HG03280 (cell line): ENCODE measurements around the gene CARD11.
"Not testable (repeated sequence)": the region's sequence is repeated elsewhere in the genome, so short reads cannot be mapped to it uniquely, and the experiment has no call there.

Experiments used
- ATAC-seq: cut with Tn5 transposase; IDR thresholded peaks from one replicate; pipeline ENCODE4 v1.9.1; 2021; ENCODE audit warnings: mild to moderate bottlenecking, moderate library complexity; ENCODE audit not compliant: unreplicated experiment

CARD11 gene

GRCh38 chr7:2928613-2929311 lies 114.9 kb downstream of the CARD11 start:
- ATAC-seq = no peak

- no peak for ATAC-seq
These were observed 115.4 kb downstream of the CARD11 start for GRCh38 chr7:2928256-2928612.

GRCh38 chr7:2927592-2927991 lies 116.1 kb downstream of the CARD11 start:
- ATAC-seq = no peak

GRCh38 chr7:2926896-2927405 lies 116.7 kb downstream of the CARD11 start:
- ATAC-seq = no peak

GRCh38 chr7:2926120-2926895 lies 117.4 kb downstream of the CARD11 start:
- ATAC-seq = no peak

- no peak for ATAC-seq
These were observed 118.5 kb downstream of the CARD11 start for GRCh38 chr7:2924866-2925840.

GRCh38 chr7:2923886-2924574 lies 119.6 kb downstream of the CARD11 start:
- ATAC-seq = no peak

GRCh38 chr7:2923291-2923781 lies 120.3 kb downstream of the CARD11 start:
- ATAC-seq = no peak

- ATAC-seq = no peak
These were observed 120.8 kb downstream of the CARD11 start for GRCh38 chr7:2922866-2923265.

- no peak for ATAC-seq
These were observed 121.3 kb downstream of the CARD11 start for GRCh38 chr7:2922348-2922691.

- no peak for ATAC-seq
These were observed 121.9 kb downstream of the CARD11 start for GRCh38 chr7:2921653-2922347.

- no peak for ATAC-seq
These were observed 122.6 kb downstream of the CARD11 start for GRCh38 chr7:2920956-2921652.

- not testable (repeated sequence) for ATAC-seq
These were observed 123.2 kb downstream of the CARD11 start for GRCh38 chr7:2920480-2920879.

GRCh38 chr7:2920041-2920440 lies 123.6 kb downstream of the CARD11 start:
- ATAC-seq = no peak

- no peak for ATAC-seq
These were observed 124.4 kb downstream of the CARD11 start for GRCh38 chr7:2919256-2919655.

- ATAC-seq = no peak
These were observed 125.3 kb downstream of the CARD11 start for GRCh38 chr7:2918406-2918805.

- ATAC-seq = no peak
These were observed 128.6 kb downstream of the CARD11 start for GRCh38 chr7:2915023-2915422.

- no peak for ATAC-seq
These were observed 129.8 kb downstream of the CARD11 start for GRCh38 chr7:2913760-2914387.
